ENCODE measurements around the gene UMODL1.

The UMODL1 gene

DNA sequence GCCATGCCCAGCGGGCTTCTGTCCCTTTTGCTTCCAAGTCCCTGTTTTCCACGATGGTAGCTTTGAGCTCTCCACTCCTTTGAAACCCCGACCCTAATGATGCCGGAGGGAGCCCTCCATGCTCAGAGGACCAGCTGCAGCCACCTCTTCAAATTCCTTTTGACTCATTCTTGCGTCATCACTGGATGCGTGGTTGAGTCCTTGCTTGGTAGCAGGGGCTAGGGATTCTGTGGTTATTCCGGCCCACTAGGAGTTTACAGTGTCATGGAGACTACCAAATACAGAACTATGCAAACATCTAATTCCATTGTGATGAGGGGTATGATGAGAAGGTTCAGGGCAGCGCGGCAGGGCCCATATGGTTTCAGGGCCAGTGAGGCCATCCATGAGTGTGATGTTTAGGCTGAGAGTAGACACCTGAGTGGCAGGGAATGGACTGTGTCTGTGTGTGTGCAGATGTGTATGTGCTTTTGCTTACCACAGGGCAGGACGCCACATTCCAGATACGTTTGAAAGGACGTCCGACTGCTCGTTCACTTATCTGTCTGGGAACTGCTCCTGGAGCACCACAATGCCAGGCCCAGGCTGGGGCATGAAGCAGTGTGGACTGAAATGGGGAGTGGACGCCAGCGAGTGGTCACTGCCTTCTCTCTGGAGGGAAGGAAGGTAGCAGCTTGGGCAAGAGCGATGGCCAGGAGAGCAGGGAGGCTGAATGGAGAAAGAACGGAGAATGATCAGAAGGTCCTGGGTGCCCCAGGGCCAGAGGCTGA lies 30.5 kb upstream of the UMODL1 start:
- DNase-seq (ENCODE audit: low read depth): no peak

DNA sequence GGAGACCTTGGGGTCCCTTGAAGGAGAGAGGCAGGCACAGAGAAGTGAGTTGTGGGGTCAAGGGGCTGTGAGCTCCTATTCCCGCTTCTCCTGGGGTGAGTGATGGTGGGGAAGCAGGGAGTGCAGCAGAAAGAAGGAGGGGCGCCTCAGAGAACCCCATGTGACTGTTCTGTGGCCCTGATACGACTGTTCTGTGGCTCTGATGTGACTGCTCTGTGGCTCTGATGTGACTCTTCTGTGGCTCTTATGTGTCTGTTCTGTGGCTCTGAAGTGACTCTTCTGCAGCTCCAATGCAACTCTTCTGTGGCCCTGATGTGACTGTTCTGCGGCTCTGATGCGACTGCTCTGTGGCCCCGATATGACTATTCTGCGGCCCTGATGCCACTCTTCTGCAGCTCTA lies 29.9 kb upstream of the UMODL1 start:
- DNase-seq (ENCODE audit: low read depth): no peak

DNA sequence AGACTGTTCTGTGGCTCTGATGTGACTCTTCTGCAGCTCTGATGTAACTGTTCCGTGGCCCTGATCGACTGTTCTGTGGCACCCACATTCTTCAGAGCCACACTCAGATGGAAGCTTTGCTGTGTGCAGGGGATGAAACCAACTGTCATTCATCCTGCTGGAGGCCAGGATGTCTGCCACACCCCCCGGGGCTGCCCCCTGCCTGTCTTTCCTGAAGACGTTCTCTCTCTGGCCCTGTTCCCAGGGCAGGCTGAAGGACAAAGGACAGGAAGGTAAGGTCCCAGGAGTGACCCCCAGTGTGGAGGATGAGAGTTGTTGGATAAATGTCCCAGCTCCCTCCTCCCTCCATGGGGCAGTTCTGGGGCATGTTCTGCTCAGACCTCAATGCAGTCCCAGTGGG lies 29.4 kb upstream of the UMODL1 start:
- no peak for DNase-seq (ENCODE audit: low read depth)

DNA sequence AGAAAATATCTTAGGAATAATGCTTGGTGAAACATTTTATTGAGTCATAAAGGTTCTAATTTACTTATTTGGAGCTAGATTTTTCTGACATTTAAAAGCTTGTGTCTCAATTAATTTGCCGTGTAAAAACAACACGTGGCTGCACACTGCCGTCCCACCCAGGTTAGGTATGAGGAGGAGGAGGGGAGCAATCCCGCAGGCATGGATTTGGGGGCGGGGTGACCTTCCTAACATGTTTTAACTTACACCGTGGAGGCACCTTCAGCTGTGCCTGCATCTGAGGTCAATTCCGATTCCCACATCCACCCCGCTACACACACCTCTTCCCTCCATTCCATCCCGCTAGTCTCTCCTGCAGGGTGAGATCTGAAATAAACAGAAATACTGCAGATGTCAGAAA lies 28.5 kb upstream of the UMODL1 start:
- no peak for DNase-seq (ENCODE audit: low read depth)

DNA sequence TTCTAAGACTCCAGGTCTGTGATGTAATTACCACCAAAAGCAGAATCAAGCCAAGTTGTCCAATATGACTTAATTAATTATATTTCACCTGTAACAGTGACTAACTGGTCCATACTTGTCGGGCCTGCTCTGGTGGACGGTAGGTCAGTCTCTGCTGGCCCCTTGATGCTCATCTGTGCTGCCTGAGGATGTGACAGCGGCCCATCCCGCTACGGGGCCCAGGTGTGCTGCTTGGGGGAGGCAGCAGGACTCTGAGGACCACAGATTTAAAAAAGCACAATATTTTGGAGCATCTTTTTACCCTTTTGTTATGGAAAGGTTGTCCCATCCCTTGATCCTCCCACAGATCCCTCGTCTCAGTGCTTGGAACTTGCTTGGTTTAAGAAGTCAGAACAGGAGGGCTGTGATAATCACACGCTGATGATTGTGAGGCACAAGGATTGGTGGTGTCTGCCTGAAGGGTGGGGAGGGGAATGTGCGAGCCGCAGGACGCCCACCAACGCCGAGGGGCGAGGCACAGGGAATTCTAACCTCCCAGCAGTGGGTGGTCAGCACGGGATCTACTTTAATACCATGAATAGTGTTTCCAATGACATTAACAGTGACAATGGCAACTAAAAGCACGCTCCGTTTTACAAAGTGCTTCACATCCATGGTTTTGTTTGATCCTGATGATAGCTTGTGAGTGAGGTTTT lies 27.8 kb upstream of the UMODL1 start:
- DNase-seq (ENCODE audit: low read depth): no peak

DNA sequence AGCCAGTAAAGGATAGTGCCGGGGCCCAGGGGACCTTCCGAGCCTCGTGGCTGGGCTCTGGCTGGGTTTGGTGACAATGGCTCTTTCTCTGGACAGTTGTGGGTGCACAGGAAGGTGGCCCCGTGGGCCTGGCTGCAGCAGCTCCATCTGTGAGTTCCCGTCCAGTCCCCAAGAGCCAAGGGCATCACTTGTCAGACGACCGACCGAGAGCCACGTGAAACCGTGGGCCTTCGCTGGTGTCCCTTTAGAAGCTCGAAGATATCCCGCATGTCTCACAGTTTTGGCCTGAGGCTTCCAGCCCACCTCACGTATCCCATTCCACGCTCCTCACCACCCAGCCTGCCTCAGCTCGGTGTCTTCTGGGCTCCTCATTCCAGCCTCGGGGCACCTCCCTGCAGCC lies 27.2 kb upstream of the UMODL1 start:
- no peak for DNase-seq (ENCODE audit: low read depth)

DNA sequence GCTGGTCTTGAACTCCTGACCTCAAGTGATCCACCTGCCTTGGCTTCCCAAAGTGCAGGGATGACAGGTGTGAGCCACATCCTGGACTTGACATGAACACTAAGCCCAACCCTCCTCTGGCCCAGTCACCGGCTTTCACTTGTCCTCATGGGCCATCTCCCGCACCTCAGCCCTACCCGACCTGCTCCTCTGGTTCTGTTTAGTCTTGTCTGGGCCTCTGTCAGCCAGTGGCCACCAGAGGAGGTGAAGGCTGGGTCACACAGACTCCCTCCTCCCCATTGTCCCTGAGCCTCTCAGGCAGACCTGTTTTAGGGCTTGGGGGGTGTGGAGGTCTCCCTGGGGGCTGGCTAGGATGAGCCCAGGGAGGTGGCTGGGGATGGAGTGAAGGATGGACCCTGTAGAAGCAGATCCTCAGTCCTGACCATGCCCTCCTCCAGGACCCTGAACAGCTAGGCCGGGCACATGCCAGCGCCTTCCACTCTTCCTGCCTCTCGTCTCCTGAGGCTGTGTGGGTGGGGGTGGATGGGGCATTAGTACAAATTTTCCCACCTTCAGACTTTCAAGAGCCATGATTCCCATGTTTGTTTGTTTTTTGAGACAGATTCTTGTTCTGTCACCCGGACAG lies 26.1 kb upstream of the UMODL1 start:
- DNase-seq (ENCODE audit: low read depth): no peak

DNA sequence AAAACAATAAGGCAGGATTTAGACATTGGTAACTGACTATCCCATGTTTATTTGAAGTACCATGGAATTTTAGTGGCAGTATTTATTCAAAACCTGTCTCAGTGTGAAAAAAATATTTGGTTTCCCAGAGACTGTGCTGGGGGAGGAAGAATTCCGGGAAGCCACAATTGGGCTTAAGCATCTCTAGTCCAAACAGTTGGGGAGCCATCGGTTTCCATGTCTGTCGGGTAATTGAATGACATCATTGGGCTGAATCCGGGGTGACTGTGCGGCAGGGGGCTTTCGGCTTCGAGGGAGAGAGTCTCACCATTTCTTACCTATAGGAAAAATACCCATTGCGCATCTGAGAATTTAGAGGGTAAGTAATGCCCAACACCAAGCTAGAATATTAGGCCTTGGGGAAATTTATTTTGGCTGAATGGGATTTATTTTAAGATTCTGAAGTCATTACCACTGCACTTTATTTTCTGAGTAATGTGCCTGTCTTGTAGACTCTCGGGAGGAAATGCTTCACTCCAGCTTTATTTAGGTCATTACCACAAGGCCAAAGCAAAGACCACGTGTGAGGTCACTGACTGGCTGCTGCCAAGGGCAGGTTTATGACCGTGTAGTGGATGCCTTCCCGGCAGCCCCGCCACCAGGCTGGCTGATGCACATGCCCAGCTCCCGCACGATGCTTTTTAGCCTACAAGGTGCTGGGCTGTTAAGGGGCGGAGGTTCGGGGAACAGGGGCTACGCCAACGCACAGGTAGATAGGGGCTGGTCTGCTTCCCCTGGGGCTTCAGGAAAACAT lies 23.1 kb upstream of the UMODL1 start:
- DNase-seq (ENCODE audit: low read depth): no peak

DNA sequence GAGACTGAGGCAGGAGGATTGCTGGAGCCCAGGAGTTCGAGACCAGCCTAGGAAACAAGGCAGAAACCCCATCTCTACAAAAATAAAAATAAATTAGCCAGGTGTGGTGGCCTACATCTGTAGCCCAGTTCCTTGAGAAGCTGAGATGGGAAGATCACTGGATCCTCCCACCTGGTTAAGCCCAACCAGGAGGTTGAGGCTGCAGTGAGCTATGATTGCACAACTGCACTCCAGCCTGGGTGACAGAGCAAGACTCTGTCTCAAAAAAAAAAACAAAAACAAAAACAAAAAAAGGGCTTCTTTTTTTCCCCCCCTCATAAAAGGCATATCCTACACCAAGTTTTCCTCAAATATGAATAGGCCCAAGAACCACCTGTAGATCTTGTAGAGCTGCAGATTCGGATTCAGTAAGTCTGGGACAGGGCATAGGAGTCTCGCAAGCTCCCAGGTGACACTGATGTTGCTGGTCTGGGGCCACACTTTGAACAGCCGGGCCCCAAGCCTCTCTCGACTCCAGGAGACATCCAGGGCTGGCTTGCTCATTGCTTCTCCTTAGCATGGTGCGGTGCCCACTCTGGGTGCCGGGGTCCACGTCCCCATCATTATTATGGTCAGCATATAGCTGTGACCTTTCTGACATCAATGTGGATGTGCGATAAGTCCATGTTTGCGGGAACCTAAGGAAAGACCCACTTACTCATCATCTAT lies 22.1 kb upstream of the UMODL1 start:
- DNase-seq (ENCODE audit: low read depth): no peak

DNA sequence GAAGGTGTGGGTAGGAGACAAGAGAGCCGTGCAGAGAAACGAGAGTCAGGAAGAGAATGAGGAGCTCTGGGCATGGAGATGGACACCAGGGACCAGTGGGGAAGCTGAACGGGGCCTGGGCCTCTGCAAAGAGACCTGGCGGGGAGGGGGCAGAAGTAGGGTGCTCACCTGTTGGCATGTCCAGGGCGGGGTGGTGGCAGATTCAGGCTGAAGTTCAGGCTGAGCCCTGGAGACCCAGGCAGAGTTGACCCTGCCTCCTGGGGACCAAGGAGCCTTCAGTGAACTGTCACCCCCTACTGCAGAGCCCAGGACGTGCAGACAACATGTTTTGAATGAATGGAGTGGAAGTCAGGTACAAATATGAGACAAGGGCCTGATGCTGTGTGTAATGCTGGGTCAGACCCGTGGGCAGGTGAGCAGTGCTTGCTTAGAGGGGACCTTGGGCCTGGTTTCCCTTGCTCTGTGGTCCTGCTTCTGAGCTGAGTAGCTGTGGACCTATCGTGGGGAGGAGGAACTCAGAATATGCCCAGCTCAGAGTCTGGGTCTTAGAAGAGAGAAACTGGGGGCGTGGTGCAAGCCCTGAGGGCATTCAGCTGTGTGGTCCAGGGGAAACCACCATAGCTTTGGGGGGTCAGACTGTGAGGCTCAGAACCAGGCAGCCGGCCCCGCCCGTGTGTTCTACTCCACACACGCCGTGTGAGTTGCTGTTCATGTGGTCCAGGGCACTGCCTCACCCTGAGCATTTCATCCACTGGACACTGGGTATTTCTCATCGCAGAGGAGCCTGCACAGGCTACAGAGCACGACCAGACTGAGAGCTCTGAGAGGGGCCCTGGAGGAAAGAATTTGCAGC lies 21.3 kb upstream of the UMODL1 start:
- DNase-seq (ENCODE audit: low read depth): no peak

DNA sequence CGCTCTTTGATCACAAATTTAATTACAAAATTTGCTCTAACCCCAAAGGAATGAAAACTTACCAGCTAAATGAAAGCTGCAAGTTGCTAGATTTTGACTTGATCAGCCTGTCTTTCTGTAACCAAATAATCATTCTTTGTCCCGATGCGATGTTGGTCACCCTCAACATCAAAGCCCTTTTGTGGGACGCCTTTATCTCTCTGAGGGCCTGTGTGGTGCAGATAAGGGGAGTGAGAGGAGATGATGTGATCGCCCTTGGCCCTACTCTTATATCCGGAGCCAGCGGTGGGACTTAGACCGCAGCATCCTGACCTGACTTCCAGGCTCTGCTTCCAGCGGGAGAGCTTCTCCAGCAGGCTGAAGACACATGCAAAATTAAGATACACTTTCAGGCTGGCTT lies 19.3 kb upstream of the UMODL1 start:
- no peak for DNase-seq (ENCODE audit: low read depth)

DNA sequence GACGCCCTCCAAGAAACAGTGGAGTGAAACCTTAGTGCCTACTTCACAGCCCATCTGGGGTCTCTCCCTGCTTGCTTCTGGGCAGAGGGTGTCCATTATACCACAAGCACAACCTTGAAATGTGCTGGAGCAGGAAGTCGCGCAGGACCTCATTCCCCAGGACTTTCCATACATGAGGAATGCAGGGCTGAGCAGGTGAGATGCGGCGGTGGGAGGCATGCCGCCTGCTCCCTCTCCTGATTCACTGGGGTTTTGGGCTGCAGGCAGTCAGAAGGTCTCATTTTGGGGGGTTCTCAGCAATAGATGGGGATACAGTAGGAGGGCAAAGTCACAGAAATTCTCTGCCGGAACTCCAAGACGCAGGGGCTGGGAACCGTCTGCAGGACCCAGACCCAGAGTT lies 15.7 kb upstream of the UMODL1 start:
- DNase-seq (ENCODE audit: low read depth): no peak

DNA sequence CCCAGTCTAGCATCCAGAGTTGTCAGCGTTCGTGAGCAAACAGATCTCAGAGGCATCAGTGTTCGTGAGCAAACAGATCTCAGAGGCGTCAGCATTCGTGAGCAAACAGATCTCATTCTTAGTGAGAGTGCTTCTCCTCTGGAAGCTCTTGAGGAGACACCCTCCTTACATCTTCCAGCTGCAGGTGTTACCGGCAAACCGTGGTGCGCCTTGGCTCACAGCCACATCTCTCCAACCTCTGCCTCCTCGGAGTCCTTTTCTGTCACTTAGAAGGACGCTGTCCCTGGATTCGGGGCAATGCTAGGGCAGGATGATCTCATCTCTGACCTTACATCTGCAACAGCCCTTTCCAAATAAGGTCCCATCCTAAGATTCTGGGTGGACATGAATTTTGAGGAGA lies 14.6 kb upstream of the UMODL1 start:
- DNase-seq (ENCODE audit: low read depth): no peak

DNA sequence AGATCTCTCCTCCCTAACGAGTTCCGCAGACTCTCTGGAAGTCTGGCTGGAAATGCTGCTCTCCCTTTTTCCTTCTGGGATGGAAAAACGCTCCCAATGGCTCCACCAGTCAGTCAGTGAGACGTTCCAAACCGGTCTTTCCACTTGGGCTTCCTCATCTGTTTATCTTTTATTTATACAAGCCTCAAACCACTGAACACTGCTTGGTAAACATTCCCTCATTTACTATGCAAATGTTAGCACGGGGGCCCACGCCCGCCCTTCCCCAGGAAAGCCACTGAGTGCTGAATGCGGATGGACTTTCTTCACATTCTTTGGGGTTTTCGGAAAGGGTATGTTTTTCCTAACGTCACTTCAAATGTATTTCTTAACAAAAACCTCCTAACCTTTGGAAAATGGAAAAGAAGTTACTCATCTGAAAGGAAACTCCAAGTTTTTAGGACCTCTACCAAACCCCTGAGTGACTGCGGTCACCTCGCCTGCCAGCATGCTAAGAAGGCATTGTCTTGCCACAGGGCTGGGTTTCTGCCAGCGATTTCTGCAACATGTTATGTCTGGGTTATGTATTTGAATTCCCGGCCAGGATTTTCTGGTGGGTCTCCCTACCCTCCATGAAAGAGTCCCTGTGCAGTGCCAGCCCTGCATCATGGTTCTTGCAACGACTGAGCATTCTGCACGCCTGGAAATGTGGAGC lies 14.0 kb upstream of the UMODL1 start:
- no peak for DNase-seq (ENCODE audit: low read depth)

DNA sequence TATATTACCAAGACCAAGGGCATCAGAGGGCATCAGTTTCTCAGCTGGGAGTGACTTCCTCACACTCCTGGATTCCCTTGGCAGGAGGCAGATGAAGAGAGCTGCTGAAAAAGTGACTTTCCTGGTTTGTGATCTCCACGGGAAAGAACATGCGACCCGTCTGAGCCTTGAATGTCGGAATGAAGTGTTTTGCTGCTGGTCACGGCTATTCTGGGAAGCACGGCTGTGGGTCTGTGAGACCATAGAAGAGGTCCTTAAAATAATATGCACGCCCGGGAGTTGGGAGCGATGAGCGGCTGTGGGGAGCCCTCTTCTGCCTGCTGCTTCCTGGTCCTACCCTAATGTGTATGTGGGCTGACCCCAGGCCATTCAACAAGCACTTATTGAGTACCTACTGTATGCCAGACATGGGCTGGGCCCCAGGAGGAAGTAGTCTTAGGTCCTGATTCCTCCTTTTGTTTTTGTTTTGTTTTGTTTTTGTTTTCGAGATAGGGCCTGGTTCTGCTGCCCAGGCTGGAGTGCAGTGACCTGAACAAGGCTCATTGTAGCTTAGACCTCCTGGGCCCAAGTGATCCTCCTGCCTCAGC lies 13.2 kb upstream of the UMODL1 start:
- DNase-seq (ENCODE audit: low read depth): no peak

DNA sequence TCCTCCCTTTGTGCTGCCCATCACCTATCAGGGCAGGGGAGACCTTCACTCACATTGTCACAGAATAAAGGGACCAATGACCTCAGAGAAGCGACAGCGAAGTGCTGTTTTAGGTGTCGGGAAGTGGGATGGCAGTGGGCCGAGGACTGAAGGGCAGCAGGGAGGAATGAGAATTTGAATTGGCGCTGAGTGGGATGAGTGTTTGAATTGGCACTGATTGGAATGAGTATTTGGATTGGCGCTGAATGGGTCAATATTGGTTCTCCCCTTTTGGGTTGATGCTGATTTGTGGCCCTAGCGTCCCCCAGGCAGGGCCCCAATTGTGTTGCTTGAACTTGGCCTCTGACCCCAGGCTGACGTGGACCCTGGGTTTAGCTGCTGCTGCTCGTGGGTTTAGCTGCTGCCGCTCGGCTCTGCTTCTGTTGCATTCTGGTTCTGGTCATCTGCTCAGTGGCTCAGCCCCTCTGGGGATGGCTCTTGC lies 12.4 kb upstream of the UMODL1 start:
- no peak for DNase-seq (ENCODE audit: low read depth)

DNA sequence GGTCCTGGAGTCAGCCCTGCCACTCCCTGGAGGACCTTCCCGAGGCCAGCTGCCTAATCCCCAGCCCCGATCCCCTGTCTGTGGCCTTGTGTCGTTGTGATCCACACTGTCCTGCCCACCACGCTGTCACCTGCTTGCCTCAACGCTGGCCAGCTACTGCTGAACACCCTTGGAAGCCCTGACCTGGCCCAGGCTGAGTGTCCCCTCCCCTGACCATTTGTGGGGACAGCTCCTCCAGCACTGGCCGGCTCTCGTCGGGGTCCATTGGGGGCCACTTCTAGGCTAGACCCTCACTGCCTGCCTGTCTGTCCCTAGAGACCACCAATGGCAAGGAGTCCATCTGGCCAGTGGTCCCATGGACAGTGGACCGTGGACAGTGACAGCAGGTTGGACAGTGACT lies 12.0 kb upstream of the UMODL1 start:
- no peak for DNase-seq (ENCODE audit: low read depth)

DNA sequence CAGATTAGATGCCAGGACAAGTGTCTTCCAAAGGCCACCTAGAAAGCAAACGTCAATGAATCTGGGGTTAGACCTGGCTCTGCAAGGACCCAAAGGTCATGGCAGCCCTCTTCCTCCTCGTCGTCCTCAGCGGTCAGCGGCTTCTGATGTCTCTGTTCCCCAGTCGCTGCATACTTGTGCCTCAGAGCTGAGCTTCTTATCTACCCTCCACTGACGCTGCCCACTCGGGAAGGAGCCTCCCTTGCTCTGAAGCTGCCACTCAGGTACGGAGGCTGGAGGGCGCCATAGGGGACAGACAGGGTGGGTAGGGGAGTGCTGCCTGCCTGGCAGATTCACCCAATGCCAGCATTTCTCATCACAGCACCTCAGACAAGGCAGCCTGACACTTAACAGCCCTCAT lies 11.4 kb upstream of the UMODL1 start:
- no peak for DNase-seq (ENCODE audit: low read depth)

DNA sequence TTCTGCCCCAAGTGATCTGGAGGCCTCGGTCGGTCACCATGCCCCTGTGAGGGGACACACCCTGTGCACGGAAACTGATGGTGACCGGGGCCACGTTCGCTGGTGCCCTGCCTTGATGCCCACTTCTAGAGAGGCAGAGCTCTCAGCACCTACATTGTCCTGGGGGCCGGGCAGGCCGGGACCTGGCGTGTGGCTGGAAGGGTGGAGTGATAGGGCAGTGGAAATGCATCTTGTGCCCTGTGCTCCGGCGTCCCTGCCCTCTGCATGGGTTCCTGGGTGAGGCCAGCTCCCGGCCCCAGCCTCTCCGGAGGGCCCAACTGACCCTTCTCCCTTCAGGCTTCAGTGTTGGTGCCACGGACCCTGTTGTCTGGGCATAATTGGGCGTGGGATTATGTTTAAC lies 11.0 kb upstream of the UMODL1 start:
- DNase-seq (ENCODE audit: low read depth): no peak

Data from stimulated activated CD8-positive, alpha-beta memory T cell treated with anti-CD3 and anti-CD28 coated beads, Interleukin-7, amount 100 ng/mL, for 24 hours (primary cell).